Left ventricle myocardium superior (tissue), 1 donor: ENCODE results near the gene HLA-DRB1. TPM values are rescaled to one million over a fixed set of nuclear protein-coding genes. Genes with fewer than 3 reads are reported as not detected.
"Not testable (repeated sequence)": the region's sequence is repeated elsewhere in the genome, so short reads cannot be mapped to it uniquely, and the experiment has no call there.

ENCODE experiments used
- ATAC-seq: fragments of 200-7000 bp; cut with Tn5 transposase; one replicate; pipeline ENCODE4 v1.9.1; 2020; ENCODE audit warnings: mild to moderate bottlenecking, moderate library complexity
- DNase-seq: peaks from one replicate; pipeline ENCODE4 v3.0.0-alpha.2; 2020
- intact Hi-C: fragments of 100-400 bp; cut with micrococcal nuclease; formaldehyde crosslinking; loops from one replicate; pipeline ENCODE4 v1.11.0; 2022
- total RNA-seq: library from RNA; stranded (reverse); fragmentation: NEBNext Ultra II Directional; extraction: Animal tissue kit (Norgen Biotek cat#: 25700); gene quantifications from one replicate; pipeline ENCODE4 v1.2.1, GENCODE V29; 2021
- donor health status: DM: no; HTN: yes; CAD: no; lungs with severe emphysema.

Gene HLA-DRB1
- total RNA-seq, 1 donor from 2014 or later, result 34.3 TPM

- ATAC-seq (no peak), DNase-seq (no peak)
- intact Hi-C loops, result no loop called here
Observed at GRCh38 chr6:32570363-32570905, 19.2 kb downstream of the HLA-DRB1 start.

DNA sequence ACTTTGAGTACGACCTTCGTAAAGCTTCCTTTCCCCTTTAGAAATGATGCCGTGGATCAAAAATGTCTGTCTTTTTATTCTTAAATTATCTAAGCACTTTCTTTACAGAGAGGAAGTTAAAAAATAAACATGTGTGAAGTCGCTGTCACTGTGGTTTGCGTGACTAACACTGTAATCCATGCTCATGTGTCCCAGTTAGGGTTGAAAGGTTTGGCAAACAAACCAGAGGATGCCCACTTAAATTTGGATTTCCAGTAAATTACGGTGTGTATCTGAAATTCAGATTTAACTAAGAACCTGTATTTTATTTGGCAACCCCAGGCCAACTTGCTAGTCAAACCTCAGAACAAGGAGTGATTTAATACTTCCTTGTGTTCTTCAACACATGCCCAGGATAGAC is 21.1 kb downstream of the HLA-DRB1 start:
- no peak for DNase-seq
- ATAC-seq, result no peak
- intact Hi-C loops, result no loop called here

- no peak for ATAC-seq
- DNase-seq, result no peak
- intact Hi-C loops, result no loop called here
Observed at GRCh38 chr6:32566957-32567356, 22.7 kb downstream of the HLA-DRB1 start.

GRCh38 chr6:32565511-32565910 is 24.1 kb downstream of the HLA-DRB1 start:
- DNase-seq (no peak), ATAC-seq (no peak)
- intact Hi-C loops, result no loop called here

- DNase-seq (no peak), ATAC-seq (no peak)
- intact Hi-C loops, result no loop called here
Observed at GRCh38 chr6:32562940-32563339, 26.7 kb downstream of the HLA-DRB1 start.

- ATAC-seq, result no peak
- intact Hi-C loops, result no loop called here
- DNase-seq, result no peak
Observed at GRCh38 chr6:32559747-32560146, 29.9 kb downstream of the HLA-DRB1 start.

DNA sequence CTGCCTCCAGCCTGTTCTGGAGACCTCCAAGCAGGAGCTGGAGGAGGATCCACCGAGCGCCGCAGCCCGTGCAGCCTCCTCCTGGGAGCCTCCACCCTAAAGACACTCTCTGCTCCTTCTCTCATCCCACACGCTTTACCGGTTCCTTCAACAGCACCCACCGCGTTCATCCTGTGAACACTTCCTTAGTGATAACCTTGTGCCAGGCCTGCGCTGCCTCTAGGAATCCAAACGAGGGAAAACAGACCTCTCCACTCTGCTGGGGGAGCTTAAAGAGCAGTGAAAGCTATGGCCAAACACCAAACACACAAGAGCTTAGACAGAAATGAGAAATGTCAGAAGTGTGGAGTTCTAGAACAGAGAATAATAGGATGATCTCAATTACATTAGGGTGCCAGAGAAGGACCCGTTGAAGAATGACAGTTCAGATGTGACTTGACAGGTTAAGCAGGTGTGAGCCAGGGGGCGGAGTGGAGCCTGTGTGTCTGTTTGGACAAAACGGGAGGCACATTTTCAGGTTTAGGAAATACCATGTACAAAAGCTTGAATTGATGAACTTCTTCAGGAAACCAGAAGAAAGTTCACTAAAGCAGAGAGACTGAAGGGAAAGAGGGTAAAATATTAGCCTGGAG is 31.1 kb downstream of the HLA-DRB1 start:
- ATAC-seq, result no peak
- DNase-seq, result no peak
- intact Hi-C loops, result no loop called here

- intact Hi-C loops, result no loop called here
Observed at GRCh38 chr6:32554116-32554965, 35.3 kb downstream of the HLA-DRB1 start.

DNA sequence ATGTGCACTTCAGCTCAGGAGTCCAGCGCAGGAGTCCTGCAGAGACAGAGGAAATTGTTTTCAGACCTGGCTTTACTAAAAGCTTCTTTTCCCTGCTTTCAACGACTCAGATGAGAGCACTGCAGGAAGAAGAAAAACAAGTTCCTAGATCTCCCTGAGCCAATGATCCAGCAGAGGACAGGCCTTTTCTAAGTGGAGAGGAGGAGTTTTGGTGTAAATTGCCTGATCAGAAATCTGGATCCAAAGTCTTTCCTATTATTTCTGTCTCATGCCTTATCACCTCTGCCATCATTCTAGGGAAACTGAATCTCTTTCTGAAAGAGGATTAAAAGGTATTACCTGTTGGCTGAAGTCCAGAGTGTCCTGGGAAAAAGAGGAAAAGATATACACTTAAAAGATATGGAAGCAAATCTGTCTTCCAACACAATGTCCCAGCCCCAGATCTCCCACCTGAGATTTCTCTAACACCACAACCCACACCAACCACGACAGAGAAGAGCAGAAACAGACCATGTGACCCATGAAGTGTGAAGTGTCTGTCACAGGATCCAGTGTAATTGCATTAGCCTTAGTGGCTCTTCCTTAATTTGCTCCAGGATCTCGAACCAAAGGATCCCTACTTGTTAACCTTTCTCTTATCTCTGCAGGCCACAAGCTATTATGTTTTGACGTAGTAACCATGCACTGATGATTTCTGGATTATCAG is 36.5 kb downstream of the HLA-DRB1 start:
- ATAC-seq (no peak), DNase-seq (no peak)
- intact Hi-C loops, result no loop called here

More at GRCh38 chr6:32554116-32554965, 35.3 kb downstream of the HLA-DRB1 start:
- ATAC-seq (no peak), DNase-seq (no peak)

GRCh38 chr6:32551410-32551809 is 38.2 kb downstream of the HLA-DRB1 start:
- intact Hi-C loops, result no loop called here
- DNase-seq (no peak), ATAC-seq (no peak)

GRCh38 chr6:32539839-32540238 is 49.8 kb downstream of the HLA-DRB1 start:
- ATAC-seq (no peak), DNase-seq (no peak)
- intact Hi-C loops, result no loop called here

GRCh38 chr6:32530431-32530793 is 59.2 kb downstream of the HLA-DRB1 start:
- peak; percentile 38 for ATAC-seq
- DNase-seq, intact Hi-C loops: not testable (repeated sequence)

DNA sequence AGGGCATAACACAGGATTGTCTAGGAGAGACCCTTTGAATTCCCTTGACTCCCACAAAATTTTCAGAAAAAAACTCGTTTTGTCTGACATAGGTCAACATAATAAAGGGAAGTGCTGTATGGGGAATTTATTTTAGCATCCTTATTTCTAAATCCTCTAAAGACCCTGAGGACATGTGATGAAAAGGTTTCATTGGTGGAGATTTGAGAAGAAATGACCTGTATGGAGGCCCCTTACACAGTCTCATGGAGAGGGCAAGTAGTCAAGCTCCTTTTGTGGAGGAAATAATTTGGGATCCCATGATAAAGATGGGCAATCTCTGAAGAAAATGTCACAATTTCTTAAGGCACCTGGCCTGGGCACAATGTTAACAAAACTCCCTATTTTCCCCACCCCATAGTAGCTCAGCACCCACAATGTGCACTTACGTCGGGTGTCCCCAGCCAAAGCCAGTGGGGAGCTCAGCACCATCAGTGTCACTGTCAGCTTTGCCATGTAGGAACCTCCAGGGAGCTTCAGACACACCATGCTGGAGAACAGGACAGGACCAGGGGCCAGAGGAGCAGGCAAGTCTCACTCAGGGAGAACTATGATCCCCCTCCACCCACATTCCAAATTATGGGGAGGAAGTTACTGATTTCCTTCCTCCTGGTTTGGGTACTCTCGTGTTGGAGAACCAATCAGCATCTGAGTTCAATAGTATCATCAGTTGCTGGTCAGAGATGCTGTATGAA is 59.8 kb downstream of the HLA-DRB1 start, which contains the start of gene HLA-DRB5:
Gene HLA-DRB5, minus strand, starts transcription at position 591 of the 734 bp plus-strand sequence. Its CDS starts 63 bp downstream, at position 528.
- peak; percentile 31 for DNase-seq
- peak; percentile 84 for ATAC-seq
- intact Hi-C loops, result no loop called here

Other genes with a start within 250 kb of the HLA-DRB1 start
- not detected for gene TSBP1, start 217.9 kb downstream of the HLA-DRB1 start, total RNA-seq
- gene BTNL2, start 182.7 kb downstream of the HLA-DRB1 start, total RNA-seq, result not detected
- 109 TPM for gene HLA-DRA, start 150.0 kb downstream of the HLA-DRB1 start, total RNA-seq
- 19.5 TPM for gene HLA-DRB5, start 59.6 kb downstream of the HLA-DRB1 start, total RNA-seq
- gene HLA-DQA1, start 47.6 kb upstream of the HLA-DRB1 start, total RNA-seq, result 4.9 TPM
- 4.4 TPM for gene HLA-DQB1, start 76.8 kb upstream of the HLA-DRB1 start, total RNA-seq
- 2.7 TPM for gene HLA-DQA2, start 151.5 kb upstream of the HLA-DRB1 start, total RNA-seq
- 3.3 TPM for gene HLA-DQB2, start 173.7 kb upstream of the HLA-DRB1 start, total RNA-seq
- gene HLA-DOB, start 227.2 kb upstream of the HLA-DRB1 start, total RNA-seq, result 0.32 TPM
- gene TAP2, start 248.9 kb upstream of the HLA-DRB1 start, total RNA-seq, result 20.8 TPM